Activated gamma-delta T cell treated with Interleukin-2 at 50 U/mL for 16 hours (primary cell): ENCODE results near the gene HOXD8.

ENCODE experiments used
- DNase-seq: peaks from one replicate; pipeline ENCODE4 v3.0.0-alpha.2; 2020

Gene HOXD8

GRCh38 chr2:176103742-176104315 lies 25.7 kb upstream of the HOXD8 start:
- no peak for DNase-seq

GRCh38 chr2:176104316-176105077 lies 25.0 kb upstream of the HOXD8 start:
- DNase-seq = no peak

- no peak for DNase-seq
Observed at GRCh38 chr2:176105078-176105729, 24.3 kb upstream of the HOXD8 start.

- no peak for DNase-seq
Observed at GRCh38 chr2:176105730-176106580, 23.6 kb upstream of the HOXD8 start.

GRCh38 chr2:176106581-176107539 lies 22.6 kb upstream of the HOXD8 start, which contains the start of gene HOXD11:
TSS of gene HOXD11 (plus strand) at chr2:176107280. CDS start at chr2:176107356, 76 bp downstream.
- DNase-seq = no peak

- no peak for DNase-seq
Observed at GRCh38 chr2:176107731-176108181, 21.7 kb upstream of the HOXD8 start.

- DNase-seq = no peak
Observed at GRCh38 chr2:176109192-176109901, 20.2 kb upstream of the HOXD8 start.

GRCh38 chr2:176109946-176110345 lies 19.6 kb upstream of the HOXD8 start:
- no peak for DNase-seq

- DNase-seq = no peak
Observed at GRCh38 chr2:176110415-176111308, 18.8 kb upstream of the HOXD8 start.

- DNase-seq = no peak
Observed at GRCh38 chr2:176111309-176111663, 18.2 kb upstream of the HOXD8 start.

GRCh38 chr2:176111846-176112374 lies 17.6 kb upstream of the HOXD8 start:
- DNase-seq = no peak

GRCh38 chr2:176112375-176113302 lies 16.9 kb upstream of the HOXD8 start:
- no peak for DNase-seq

GRCh38 chr2:176114120-176114929 lies 15.2 kb upstream of the HOXD8 start:
- no peak for DNase-seq

- no peak for DNase-seq
Observed at GRCh38 chr2:176114930-176115625, 14.4 kb upstream of the HOXD8 start.

GRCh38 chr2:176115883-176116813 lies 13.4 kb upstream of the HOXD8 start, which contains the start of gene HOXD10:
TSS of gene HOXD10 (plus strand) at chr2:176116778. CDS start at chr2:176116834, 56 bp downstream.
- no peak for DNase-seq
